Measurements from ENCODE around the gene RAPGEF4. TPM values are rescaled to one million over a fixed set of nuclear protein-coding genes. Genes with fewer than 3 reads are reported as not detected.

Gene RAPGEF4
- total RNA-seq, 1 experiment from 2014 or later = 0.59 TPM

DNA sequence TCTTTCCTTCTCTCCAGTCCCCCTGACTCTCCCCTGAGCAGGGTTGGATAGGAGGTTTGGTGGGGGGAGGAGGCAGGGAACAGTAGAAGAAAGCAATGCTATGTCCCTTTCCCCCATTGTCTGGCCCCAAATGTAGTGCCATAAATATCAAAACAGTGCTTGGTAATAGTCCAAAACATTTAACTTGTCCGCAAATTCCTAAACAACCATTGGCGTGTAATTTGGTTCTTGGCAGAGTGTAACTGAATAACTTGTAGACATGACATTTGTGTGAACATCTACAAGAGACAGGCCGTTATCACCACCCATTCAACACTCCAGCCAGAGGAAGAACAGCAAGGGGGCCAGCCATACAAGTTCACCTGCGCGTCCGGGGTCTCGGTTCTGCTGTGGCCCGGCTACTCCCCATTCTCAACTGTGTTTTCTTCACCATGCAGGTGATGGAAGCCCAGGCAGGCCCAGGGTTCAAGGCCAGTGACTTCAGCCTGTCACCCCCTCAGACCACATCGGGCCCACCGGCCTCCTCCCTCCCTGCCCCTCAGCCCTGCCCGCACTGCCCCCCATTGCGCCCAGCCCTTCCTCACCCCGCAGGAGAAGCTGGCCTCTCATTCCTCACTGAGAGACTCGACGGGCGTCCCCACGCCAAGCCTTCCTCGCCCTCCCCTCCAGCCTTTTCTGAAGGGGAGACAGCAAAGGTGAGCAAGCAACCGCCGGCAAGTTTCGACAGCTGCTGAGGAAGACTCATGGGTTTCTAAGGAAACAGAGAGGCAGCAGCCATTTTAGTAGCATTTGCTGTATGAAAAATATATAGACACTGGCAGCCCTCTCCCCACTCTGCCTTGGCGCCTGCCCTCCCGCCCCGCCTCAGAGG is 699 bp upstream of the RAPGEF4 start:
- RAD21 ChIA-PET (ENCODE audit: low non-redundant PET in 1 of 2, low total read pairs in 2 of 2, uncharacterized antibody in 2 of 2, unreplicated experiment in 2 of 2) = no interaction called here
- no peak overlapping the region for H3K4me2 ChIP-seq (ENCODE audit: low read length)
- CTCF ChIA-PET = no interaction called here
- no peaks in the 10 kb centered on the region for H3K27me3 ChIP-seq (ENCODE audit: insufficient read depth, low read length)
- no peaks in the 10 kb centered on the region for H3K4me1 ChIP-seq (ENCODE audit: control insufficient read depth in 1 of 2, insufficient read depth in 2 of 2, low read length in 2 of 2)
- no peaks in the 10 kb centered on the region for H3K36me3 ChIP-seq (ENCODE audit: control insufficient read depth in 1 of 2, insufficient read depth in 2 of 2, low read length in 2 of 2)
- no peaks in the 10 kb centered on the region for H3K9me2 ChIP-seq (ENCODE audit: insufficient read depth)
- POLR2A ChIA-PET = no interaction called here
- no peaks in the 10 kb centered on the region for H3K79me2 ChIP-seq (ENCODE audit: insufficient read depth, low read length)
- intact Hi-C loops (cut with micrococcal nuclease) = no loop called here
- H3K9me3 ChIP-seq (ENCODE audit: control insufficient read depth in 1 of 2, insufficient read depth in 1 of 2, low read depth in 1 of 2, low read length in 2 of 2) = no peaks in the 10 kb centered on the region
- TF ChIP-seq ZNF274 (IDR thresholded peaks at IDR 0.05; ENCODE audit: low read depth, low read length) (no peak), POLR2AphosphoS5 (IDR thresholded peaks at IDR 0.05; ENCODE audit: low read depth, low read length) (no peak), YY1 (IDR thresholded peaks at IDR 0.05; ENCODE audit: extremely low read depth, insufficient replicate concordance, low read depth, low read length) (no peak)
- TF ChIP-seq, protein P1, sequence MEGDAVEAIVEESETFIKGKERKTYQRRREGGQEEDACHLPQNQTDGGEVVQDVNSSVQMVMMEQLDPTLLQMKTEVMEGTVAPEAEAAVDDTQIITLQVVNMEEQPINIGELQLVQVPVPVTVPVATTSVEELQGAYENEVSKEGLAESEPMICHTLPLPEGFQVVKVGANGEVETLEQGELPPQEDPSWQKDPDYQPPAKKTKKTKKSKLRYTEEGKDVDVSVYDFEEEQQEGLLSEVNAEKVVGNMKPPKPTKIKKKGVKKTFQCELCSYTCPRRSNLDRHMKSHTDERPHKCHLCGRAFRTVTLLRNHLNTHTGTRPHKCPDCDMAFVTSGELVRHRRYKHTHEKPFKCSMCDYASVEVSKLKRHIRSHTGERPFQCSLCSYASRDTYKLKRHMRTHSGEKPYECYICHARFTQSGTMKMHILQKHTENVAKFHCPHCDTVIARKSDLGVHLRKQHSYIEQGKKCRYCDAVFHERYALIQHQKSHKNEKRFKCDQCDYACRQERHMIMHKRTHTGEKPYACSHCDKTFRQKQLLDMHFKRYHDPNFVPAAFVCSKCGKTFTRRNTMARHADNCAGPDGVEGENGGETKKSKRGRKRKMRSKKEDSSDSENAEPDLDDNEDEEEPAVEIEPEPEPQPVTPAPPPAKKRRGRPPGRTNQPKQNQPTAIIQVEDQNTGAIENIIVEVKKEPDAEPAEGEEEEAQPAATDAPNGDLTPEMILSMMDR (IDR thresholded peaks at IDR 0.05 in 2 of 3, conservative IDR thresholded peaks at IDR 0.05 in 1 of 3; ENCODE audit: borderline replicate concordance in 1 of 3, insufficient read depth in 1 of 3, low read depth in 2 of 3, low read length in 2 of 3) = no peak
- TF ChIP-seq, protein P2, sequence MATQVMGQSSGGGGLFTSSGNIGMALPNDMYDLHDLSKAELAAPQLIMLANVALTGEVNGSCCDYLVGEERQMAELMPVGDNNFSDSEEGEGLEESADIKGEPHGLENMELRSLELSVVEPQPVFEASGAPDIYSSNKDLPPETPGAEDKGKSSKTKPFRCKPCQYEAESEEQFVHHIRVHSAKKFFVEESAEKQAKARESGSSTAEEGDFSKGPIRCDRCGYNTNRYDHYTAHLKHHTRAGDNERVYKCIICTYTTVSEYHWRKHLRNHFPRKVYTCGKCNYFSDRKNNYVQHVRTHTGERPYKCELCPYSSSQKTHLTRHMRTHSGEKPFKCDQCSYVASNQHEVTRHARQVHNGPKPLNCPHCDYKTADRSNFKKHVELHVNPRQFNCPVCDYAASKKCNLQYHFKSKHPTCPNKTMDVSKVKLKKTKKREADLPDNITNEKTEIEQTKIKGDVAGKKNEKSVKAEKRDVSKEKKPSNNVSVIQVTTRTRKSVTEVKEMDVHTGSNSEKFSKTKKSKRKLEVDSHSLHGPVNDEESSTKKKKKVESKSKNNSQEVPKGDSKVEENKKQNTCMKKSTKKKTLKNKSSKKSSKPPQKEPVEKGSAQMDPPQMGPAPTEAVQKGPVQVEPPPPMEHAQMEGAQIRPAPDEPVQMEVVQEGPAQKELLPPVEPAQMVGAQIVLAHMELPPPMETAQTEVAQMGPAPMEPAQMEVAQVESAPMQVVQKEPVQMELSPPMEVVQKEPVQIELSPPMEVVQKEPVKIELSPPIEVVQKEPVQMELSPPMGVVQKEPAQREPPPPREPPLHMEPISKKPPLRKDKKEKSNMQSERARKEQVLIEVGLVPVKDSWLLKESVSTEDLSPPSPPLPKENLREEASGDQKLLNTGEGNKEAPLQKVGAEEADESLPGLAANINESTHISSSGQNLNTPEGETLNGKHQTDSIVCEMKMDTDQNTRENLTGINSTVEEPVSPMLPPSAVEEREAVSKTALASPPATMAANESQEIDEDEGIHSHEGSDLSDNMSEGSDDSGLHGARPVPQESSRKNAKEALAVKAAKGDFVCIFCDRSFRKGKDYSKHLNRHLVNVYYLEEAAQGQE (IDR thresholded peaks at IDR 0.05; ENCODE audit: low read depth) = no peak
- TF ChIP-seq, protein P3, sequence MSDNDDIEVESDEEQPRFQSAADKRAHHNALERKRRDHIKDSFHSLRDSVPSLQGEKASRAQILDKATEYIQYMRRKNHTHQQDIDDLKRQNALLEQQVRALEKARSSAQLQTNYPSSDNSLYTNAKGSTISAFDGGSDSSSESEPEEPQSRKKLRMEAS (IDR thresholded peaks at IDR 0.05) = no peak
- TF ChIP-seq, protein P4, sequence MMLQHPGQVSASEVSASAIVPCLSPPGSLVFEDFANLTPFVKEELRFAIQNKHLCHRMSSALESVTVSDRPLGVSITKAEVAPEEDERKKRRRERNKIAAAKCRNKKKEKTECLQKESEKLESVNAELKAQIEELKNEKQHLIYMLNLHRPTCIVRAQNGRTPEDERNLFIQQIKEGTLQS (IDR thresholded peaks at IDR 0.05) = no peak
- H3K9ac ChIP-seq (ENCODE audit: low read length) = no peak overlapping the region
- H4K20me1 ChIP-seq (ENCODE audit: insufficient read depth) = no peaks in the 10 kb centered on the region
- no peak for ATAC-seq
- H3K27ac ChIP-seq (ENCODE audit: low read depth, low read length) = no peak overlapping the region
- BruUV-seq (replicated peaks) = no TSS peak
- H2AFZ ChIP-seq (ENCODE audit: low read depth, low read length, poor library complexity, severe bottlenecking) = no peak overlapping the region
- no peak overlapping the region for H3K4me3 ChIP-seq (replicated peaks in 1 of 2; ENCODE audit: low read depth in 1 of 2, low read length in 2 of 2)
- DNase-seq (ENCODE audit: low read depth, low spot score) = no peak
